Neural progenitor cell (in vitro differentiated cells): ENCODE data around the gene SPINK13. TPM values are rescaled to one million over a fixed set of nuclear protein-coding genes. Genes with fewer than 3 reads are reported as not detected.

Experiments
- DNase-seq: peaks from one replicate; pipeline ENCODE4 v3.0.0-alpha.2; 2016; ENCODE audit warnings: low spot score
- H2AFZ ChIP-seq: fragments of 200-600 bp; sonication (generic); replicated peaks from 2 replicates; pipeline ENCODE4 v1.6.1; 2016; ENCODE audit warnings: antibody characterized with exemption
- H3F3A ChIP-seq: fragments of 200-600 bp; sonication (generic); 2 replicates; pipeline ENCODE4 v1.6.1; 2016; ENCODE audit warnings: antibody characterized with exemption, low read depth
- H3K27ac ChIP-seq: fragments of 200-600 bp; sonication (generic); 2 replicates; pipeline ENCODE4 v1.5.1; 2016; ENCODE audit warnings: mild to moderate bottlenecking
- H3K27me3 ChIP-seq: fragments of 200-600 bp; sonication (generic); 2 replicates; pipeline ENCODE4 v1.6.1; 2016; ENCODE audit warnings: mild to moderate bottlenecking, moderate library complexity
- H3K36me3 ChIP-seq: fragments of 200-600 bp; sonication (generic); 2 replicates; pipeline ENCODE4 v1.5.1; 2016
- H3K4me1 ChIP-seq: fragments of 200-600 bp; sonication (generic); 2 replicates; pipeline ENCODE4 v1.6.1; 2016; ENCODE audit warnings: mixed run types
- H3K4me2 ChIP-seq: fragments of 200-600 bp; sonication (generic); 2 replicates; pipeline ENCODE4 v1.6.1; 2016
- H3K4me3 ChIP-seq: fragments of 200-600 bp; sonication (generic); 2 replicates; pipeline ENCODE4 v1.5.1; 2016
- H3K79me2 ChIP-seq: fragments of 200-600 bp; sonication (generic); 2 replicates; pipeline ENCODE4 v1.6.1; 2016; ENCODE audit warnings: low read depth
- H3K9ac ChIP-seq: fragments of 200-600 bp; sonication (generic); 2 replicates; pipeline ENCODE4 v1.6.1; 2016
- H3K9me3 ChIP-seq: fragments of 200-600 bp; sonication (generic); 2 replicates; pipeline ENCODE4 v1.5.1; 2016; ENCODE audit warnings: low read depth
- H4K20me1 ChIP-seq: fragments of 200-600 bp; sonication (generic); 2 replicates; pipeline ENCODE4 v1.6.1; 2016; ENCODE audit warnings: low read depth
- H3K27ac Mint-ChIP-seq: 3 replicates; pipeline ENCODE4 v1.8.0; 2021; ENCODE audit warnings: mixed read lengths
- H3K27me3 Mint-ChIP-seq: 2 replicates; pipeline ENCODE4 v1.8.0; 2022; ENCODE audit warnings: low read depth, mild to moderate bottlenecking, inconsistent platforms, moderate library complexity, mixed read lengths; ENCODE audit not compliant: insufficient read depth
- H3K36me3 Mint-ChIP-seq: 3 replicates; pipeline ENCODE4 v1.8.0; 2021; ENCODE audit warnings: mixed read lengths
- H3K4me1 Mint-ChIP-seq: 3 replicates; pipeline ENCODE4 v1.8.0; 2021; ENCODE audit warnings: mixed read lengths
- H3K4me3 Mint-ChIP-seq: 3 replicates; pipeline ENCODE4 v1.8.0; 2021; ENCODE audit warnings: mild to moderate bottlenecking, moderate library complexity, mixed read lengths
- H3K9me3 Mint-ChIP-seq: 3 replicates; pipeline ENCODE4 v1.8.0; 2020; ENCODE audit warnings: mixed read lengths
- EZH2 ChIP-seq: fragments of 200-600 bp; sonication (generic); IDR thresholded peaks from 2 replicates; pipeline ENCODE4 v1.6.1; 2017; ENCODE audit warnings: antibody characterized with exemption, mild to moderate bottlenecking, moderate library complexity
- EZH2phosphoT487 ChIP-seq: fragments of 200-600 bp; sonication (generic); IDR thresholded peaks from 2 replicates; pipeline ENCODE4 v1.6.1; 2017; ENCODE audit warnings: antibody characterized with exemption
- total RNA-seq: library from RNA; depleted of rRNA; stranded (reverse); fragments of >200 nt; gene quantifications from 2 replicates; pipeline ENCODE4 v1.2.3, GENCODE V29; 2015; ENCODE audit warnings: low replicate concordance
- TF ChIP-seq, protein P1 (sequence below): fragments of 200-600 bp; sonication (generic); IDR thresholded peaks from 2 replicates; pipeline ENCODE4 v1.5.1; 2017; ENCODE audit warnings: antibody characterized with exemption, mild to moderate bottlenecking

The SPINK13 gene
- total RNA-seq, 1 donor from 2014 or later, result not detected

DNA sequence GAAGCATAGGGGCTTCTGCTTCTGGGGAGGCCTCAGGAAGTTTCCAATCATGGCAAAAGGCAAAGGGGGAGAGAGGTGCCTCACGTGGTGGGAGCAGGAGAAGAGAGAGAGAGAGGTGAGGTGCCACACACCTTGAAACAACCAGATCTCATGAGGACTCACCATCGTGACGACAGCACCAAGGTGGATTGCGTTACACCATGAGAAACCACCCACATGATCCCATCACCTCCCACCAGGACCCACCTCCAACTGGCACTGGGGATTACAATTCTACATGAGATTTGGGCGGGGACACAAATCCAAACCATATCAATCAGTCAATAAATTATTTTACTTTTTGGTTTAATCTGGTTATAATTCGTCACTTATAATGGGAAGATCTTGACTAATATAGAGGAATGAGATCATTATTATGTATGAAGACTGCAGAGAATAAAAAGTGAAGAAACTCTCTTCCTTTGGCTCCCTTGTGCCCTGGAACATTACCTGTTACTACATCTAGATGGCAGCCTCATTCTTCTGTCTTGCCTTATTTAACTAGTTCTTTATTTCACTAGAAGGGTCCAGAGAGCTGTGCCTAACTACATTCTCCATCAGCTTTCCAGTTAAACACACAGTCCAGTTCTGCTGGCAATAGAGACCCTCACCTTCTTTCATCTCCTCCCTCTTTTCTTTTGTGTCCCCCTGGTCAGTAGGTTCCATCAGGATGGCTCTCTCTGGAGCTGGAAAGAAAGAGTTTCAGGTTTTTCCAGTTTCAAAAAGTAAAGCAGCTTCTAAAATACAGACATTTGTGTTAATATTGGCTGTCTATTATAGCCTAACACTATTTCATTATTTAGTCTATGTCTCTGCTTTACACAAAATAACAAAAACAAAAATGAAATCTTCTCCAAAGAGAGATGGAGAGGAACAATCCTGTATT, 21.9 kb downstream of the SPINK13 start:
- Histone ChIP-seq H3K27ac (no peak overlapping the region), H3K4me1 (no peaks in the 10 kb centered on the region), H3K4me2 (no peak overlapping the region), H3K9me3 (no peaks in the 10 kb centered on the region), H2AFZ (peak overlapping the region; percentile 14), H4K20me1 (no peaks in the 10 kb centered on the region), H3K36me3 (no peaks in the 10 kb centered on the region), H3F3A (no peaks in the 10 kb centered on the region), H3K27me3 (no peaks in the 10 kb centered on the region), H3K4me3 (no peak overlapping the region), H3K79me2 (no peaks in the 10 kb centered on the region), H3K9ac (no peak overlapping the region)
- TF ChIP-seq EZH2, result no peak
- TF ChIP-seq, protein P1, sequence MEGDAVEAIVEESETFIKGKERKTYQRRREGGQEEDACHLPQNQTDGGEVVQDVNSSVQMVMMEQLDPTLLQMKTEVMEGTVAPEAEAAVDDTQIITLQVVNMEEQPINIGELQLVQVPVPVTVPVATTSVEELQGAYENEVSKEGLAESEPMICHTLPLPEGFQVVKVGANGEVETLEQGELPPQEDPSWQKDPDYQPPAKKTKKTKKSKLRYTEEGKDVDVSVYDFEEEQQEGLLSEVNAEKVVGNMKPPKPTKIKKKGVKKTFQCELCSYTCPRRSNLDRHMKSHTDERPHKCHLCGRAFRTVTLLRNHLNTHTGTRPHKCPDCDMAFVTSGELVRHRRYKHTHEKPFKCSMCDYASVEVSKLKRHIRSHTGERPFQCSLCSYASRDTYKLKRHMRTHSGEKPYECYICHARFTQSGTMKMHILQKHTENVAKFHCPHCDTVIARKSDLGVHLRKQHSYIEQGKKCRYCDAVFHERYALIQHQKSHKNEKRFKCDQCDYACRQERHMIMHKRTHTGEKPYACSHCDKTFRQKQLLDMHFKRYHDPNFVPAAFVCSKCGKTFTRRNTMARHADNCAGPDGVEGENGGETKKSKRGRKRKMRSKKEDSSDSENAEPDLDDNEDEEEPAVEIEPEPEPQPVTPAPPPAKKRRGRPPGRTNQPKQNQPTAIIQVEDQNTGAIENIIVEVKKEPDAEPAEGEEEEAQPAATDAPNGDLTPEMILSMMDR, result peak; percentile 66
- Mint-ChIP-seq H3K27me3 (no peaks in the 10 kb centered on the region), H3K9me3 (no peaks in the 10 kb centered on the region), H3K4me1 (no peaks in the 10 kb centered on the region), H3K27ac (no peak overlapping the region), H3K36me3 (no peaks in the 10 kb centered on the region), H3K4me3 (no peak overlapping the region)
- DNase-seq, result peak; percentile 57

DNA sequence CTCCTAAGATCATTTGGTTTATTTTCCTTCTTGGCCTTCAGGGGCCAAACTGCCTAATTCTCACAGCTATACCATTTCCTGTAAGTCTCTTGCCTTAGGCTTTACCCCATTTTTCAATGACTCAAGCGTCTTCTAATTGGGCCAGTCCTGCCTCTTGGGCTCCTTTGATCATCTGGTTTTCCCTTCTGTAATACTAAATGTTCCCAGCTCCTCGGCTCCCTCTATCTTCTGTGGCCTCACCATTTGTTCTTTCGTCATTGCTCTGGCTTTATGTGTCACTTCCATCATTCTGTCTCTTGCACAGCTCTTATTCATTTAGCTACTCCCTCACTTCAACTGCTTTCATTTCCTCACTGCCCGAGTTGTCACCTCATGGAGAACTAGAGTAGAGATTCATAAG, 29.1 kb downstream of the SPINK13 start:
- Mint-ChIP-seq H3K4me1 (no peaks in the 10 kb centered on the region), H3K4me3 (no peak overlapping the region), H3K9me3 (no peaks in the 10 kb centered on the region), H3K27ac (no peak overlapping the region), H3K27me3 (no peaks in the 10 kb centered on the region), H3K36me3 (no peaks in the 10 kb centered on the region)
- no peak overlapping the region for H3K27ac ChIP-seq
- no peak overlapping the region for H3K4me2 ChIP-seq
- H3K27me3 ChIP-seq, result no peaks in the 10 kb centered on the region
- H4K20me1 ChIP-seq, result no peaks in the 10 kb centered on the region
- H3K4me1 ChIP-seq, result no peaks in the 10 kb centered on the region
- H3K36me3 ChIP-seq, result no peaks in the 10 kb centered on the region
- no peak for DNase-seq
- H3F3A ChIP-seq, result no peaks in the 10 kb centered on the region
- no peak overlapping the region for H2AFZ ChIP-seq
- H3K9me3 ChIP-seq, result no peaks in the 10 kb centered on the region
- no peak overlapping the region for H3K4me3 ChIP-seq
- no peak overlapping the region for H3K9ac ChIP-seq
- no peaks in the 10 kb centered on the region for H3K79me2 ChIP-seq
- no peak for TF ChIP-seq EZH2phosphoT487
- TF ChIP-seq, protein P1, result peak; percentile 4
- no peak for TF ChIP-seq EZH2

DNA sequence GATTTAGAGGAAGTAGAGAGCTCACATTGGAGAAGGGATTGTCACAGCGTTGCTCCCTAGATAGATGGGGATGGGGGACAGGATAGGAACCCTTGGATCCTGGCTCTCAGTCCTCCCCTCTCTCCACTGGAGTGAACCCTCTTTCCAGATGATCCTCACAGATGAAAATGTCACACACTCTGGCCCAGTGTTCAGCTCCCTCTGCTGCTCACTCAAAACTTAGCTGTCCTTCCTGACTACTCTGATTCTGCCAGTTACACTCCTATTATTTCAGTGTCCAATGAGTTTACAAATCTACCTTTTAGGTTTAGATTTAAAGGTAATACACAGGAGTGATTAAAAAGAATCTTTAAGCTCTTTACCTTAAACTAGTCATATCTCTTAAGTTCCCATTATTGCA, 37.9 kb downstream of the SPINK13 start:
- no peaks in the 10 kb centered on the region for H3F3A ChIP-seq
- peaks cover 3% of the 10 kb centered on the region for H3K4me1 Mint-ChIP-seq

More for the DNA sequence above, 37.9 kb downstream of the SPINK13 start:
- H2AFZ ChIP-seq, result no peak overlapping the region
- Mint-ChIP-seq H3K9me3 (peaks cover 8% of the 10 kb centered on the region), H3K36me3 (no peaks in the 10 kb centered on the region), H3K27ac (no peak overlapping the region), H3K4me3 (no peak overlapping the region), H3K27me3 (no peaks in the 10 kb centered on the region)
- no peak overlapping the region for H3K9ac ChIP-seq
- TF ChIP-seq, protein P1, result no peak
- TF ChIP-seq EZH2phosphoT487 (no peak), EZH2 (no peak)
- no peak overlapping the region for H3K4me2 ChIP-seq
- no peak for DNase-seq
- no peak overlapping the region for H3K4me3 ChIP-seq
- no peaks in the 10 kb centered on the region for H3K36me3 ChIP-seq
- H3K27ac ChIP-seq, result no peak overlapping the region
- no peaks in the 10 kb centered on the region for H3K9me3 ChIP-seq
- no peaks in the 10 kb centered on the region for H3K27me3 ChIP-seq
- H4K20me1 ChIP-seq, result no peaks in the 10 kb centered on the region
- H3K79me2 ChIP-seq, result no peaks in the 10 kb centered on the region
- H3K4me1 ChIP-seq, result peaks cover 5% of the 10 kb centered on the region
